ENCODE data around the gene RAPGEF5. TPM values are rescaled to one million over a fixed set of nuclear protein-coding genes. Genes with fewer than 3 reads are reported as not detected.

Gene RAPGEF5
- total and polyA plus RNA-seq, 2 experiments from 2014 or later, result 0.21 TPM; not detected in 1

DNA sequence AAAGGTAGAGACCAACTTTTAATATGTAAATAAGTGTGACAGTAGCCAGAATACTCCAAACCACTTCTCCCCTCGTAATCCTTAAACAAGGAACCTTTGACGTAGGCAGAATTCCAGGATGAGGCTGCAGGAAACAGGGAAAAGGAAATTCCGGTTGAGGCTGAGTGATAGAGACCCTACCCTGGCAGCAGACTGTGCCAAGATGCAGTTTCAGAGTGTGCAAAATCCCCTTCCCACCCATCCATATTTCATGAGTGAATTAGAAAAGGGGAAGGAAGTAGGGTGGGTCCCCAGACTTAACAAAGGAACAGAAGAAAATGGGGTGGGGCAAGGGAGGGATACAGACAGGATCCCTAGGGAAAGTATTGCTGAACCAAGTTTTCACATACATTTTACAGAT lies 143.0 kb downstream of the RAPGEF5 start:
- H3K4me3 ChIP-seq, result no peak overlapping the region

DNA sequence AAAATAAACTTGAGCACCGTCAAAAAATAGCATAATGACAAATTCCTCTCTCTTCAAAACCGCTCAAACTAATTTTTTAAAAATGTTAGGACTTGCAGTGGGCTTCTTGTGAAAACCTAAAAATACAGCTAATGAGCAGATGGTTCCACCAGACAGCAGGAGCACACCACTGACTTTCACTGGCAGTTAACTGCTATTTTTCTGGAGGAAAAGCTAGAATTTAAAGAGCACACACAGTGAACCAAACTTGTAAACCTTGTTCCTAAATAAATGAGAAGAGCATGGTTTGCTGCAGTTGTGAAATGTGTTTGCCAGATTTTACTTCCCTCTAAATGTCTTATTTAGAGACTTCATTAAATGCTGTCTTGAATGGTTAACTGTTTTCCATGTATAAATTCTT lies 143.9 kb downstream of the RAPGEF5 start:
- Histone ChIP-seq H3K9me3 (ENCODE audit: low read depth) (no peaks in the 10 kb centered on the region), H3K4me1 (ENCODE audit: low read depth) (no peaks in the 10 kb centered on the region), H3K36me3 (no peaks in the 10 kb centered on the region), H3K27ac (no peak overlapping the region), H3K27me3 (peaks cover 3% of the 10 kb centered on the region), H3K4me3 (no peak overlapping the region)
- DNase-seq (ENCODE audit: low read depth in 1 of 2, low spot score in 1 of 2), result no peak
- no peak for TF ChIP-seq CTCF (IDR thresholded peaks at IDR 0.05; ENCODE audit: low read depth, low read length)

More for the DNA sequence above, 143.0 kb downstream of the RAPGEF5 start:
- Histone ChIP-seq H3K27me3 (peaks cover 3% of the 10 kb centered on the region), H3K9me3 (ENCODE audit: low read depth) (no peaks in the 10 kb centered on the region), H3K4me1 (ENCODE audit: low read depth) (no peaks in the 10 kb centered on the region), H3K36me3 (no peaks in the 10 kb centered on the region), H3K27ac (no peak overlapping the region)
- peak in 1 of 2 donors; percentile 36 for DNase-seq (ENCODE audit: low read depth in 1 of 2, low spot score in 1 of 2)
- TF ChIP-seq CTCF (IDR thresholded peaks at IDR 0.05; ENCODE audit: low read depth, low read length), result no peak

DNA sequence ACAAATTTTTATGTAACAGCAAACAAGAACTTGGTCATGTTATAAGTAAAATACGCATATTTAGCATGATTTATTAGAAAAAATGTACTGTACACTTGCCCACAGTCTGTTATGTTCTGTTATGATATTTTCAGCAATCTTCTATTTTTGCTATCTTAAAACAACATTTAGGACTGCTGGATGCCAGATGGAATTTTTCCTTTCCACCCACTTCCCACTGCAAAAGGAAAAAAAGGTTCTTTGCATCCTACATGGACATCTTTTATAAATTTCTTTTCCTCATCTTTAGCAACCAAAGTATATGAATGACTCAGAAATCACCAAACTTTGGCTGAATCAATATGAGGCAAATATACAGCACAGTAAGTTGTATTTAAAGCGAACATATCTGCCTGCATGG lies 146.0 kb downstream of the RAPGEF5 start:
- Histone ChIP-seq H3K36me3 (no peaks in the 10 kb centered on the region), H3K27ac (no peak overlapping the region), H3K4me1 (ENCODE audit: low read depth) (no peaks in the 10 kb centered on the region), H3K4me3 (no peak overlapping the region), H3K9me3 (ENCODE audit: low read depth) (no peaks in the 10 kb centered on the region), H3K27me3 (peaks cover 3% of the 10 kb centered on the region)
- TF ChIP-seq CTCF (IDR thresholded peaks at IDR 0.05; ENCODE audit: low read depth, low read length), result no peak
- no peak for DNase-seq (ENCODE audit: low read depth in 1 of 2, low spot score in 1 of 2)

DNA sequence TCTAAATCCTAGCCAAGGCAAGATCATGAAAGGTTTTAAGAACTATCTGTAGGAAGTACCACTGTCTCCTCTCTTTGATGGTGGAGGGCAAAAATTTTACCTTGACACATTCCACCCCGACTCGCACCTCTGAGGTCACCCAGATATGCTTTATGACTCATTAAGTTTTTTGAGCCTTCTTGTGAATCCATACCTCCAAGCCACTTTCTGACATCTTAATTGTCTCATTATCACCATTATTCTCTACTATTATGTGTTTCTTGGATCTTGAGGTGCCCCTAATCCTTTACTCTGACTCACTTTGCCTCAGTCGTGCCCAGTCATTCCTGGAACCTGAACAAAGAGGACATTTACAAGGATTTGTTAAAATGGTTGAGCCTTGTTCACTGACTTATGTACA lies 146.6 kb downstream of the RAPGEF5 start:
- peaks cover 3% of the 10 kb centered on the region for H3K27me3 ChIP-seq
- H3K9me3 ChIP-seq (ENCODE audit: low read depth), result no peaks in the 10 kb centered on the region
- no peak for TF ChIP-seq CTCF (IDR thresholded peaks at IDR 0.05; ENCODE audit: low read depth, low read length)
- H3K4me3 ChIP-seq, result no peak overlapping the region
- DNase-seq (ENCODE audit: low read depth in 1 of 2, low spot score in 1 of 2), result no peak
- H3K4me1 ChIP-seq (ENCODE audit: low read depth), result no peaks in the 10 kb centered on the region
- H3K36me3 ChIP-seq, result no peaks in the 10 kb centered on the region
- no peak overlapping the region for H3K27ac ChIP-seq

DNA sequence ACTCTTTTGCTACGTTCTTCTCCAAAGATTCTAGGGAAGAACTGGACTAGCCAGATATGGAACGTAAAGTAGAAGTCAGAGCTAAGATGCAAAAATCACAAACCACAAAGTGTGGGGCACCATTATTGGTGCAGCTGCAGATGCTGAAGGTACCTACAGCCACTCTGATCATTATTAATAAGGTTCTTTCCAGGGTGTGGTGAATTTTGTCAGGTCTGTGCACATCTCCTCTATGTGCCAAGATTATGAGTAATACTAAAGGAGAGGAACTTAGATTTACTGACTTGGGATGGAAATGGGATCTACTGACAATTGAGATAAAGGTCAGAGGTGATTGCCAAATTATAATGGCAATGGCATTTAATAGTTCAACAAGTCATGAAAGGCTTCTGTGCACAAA lies 148.2 kb downstream of the RAPGEF5 start:
- Histone ChIP-seq H3K4me3 (no peak overlapping the region), H3K27me3 (peaks cover 3% of the 10 kb centered on the region), H3K9me3 (ENCODE audit: low read depth) (no peaks in the 10 kb centered on the region), H3K27ac (no peak overlapping the region), H3K36me3 (no peaks in the 10 kb centered on the region), H3K4me1 (ENCODE audit: low read depth) (no peaks in the 10 kb centered on the region)
- TF ChIP-seq CTCF (IDR thresholded peaks at IDR 0.05; ENCODE audit: low read depth, low read length), result no peak
- DNase-seq (ENCODE audit: low read depth in 1 of 2, low spot score in 1 of 2), result no peak

GRCh38 chr7:22207724-22208225 lies 149.2 kb downstream of the RAPGEF5 start:
- Histone ChIP-seq H3K4me3 (no peak overlapping the region), H3K4me1 (ENCODE audit: low read depth) (no peaks in the 10 kb centered on the region), H3K9me3 (ENCODE audit: low read depth) (no peaks in the 10 kb centered on the region), H3K36me3 (no peaks in the 10 kb centered on the region), H3K27ac (no peak overlapping the region), H3K27me3 (no peaks in the 10 kb centered on the region)
- DNase-seq (ENCODE audit: low read depth in 1 of 2, low spot score in 1 of 2), result no peak
- no peak for TF ChIP-seq CTCF (IDR thresholded peaks at IDR 0.05; ENCODE audit: low read depth, low read length)

Data from cardiac muscle cell (in vitro differentiated cells and primary cell).